ENCODE data around the gene GLRX3. TPM values are rescaled to one million over a fixed set of nuclear protein-coding genes. Genes with fewer than 3 reads are reported as not detected.

Gene GLRX3
- total RNA-seq, 1 donor from 2014 or later, result 57.5 TPM

DNA sequence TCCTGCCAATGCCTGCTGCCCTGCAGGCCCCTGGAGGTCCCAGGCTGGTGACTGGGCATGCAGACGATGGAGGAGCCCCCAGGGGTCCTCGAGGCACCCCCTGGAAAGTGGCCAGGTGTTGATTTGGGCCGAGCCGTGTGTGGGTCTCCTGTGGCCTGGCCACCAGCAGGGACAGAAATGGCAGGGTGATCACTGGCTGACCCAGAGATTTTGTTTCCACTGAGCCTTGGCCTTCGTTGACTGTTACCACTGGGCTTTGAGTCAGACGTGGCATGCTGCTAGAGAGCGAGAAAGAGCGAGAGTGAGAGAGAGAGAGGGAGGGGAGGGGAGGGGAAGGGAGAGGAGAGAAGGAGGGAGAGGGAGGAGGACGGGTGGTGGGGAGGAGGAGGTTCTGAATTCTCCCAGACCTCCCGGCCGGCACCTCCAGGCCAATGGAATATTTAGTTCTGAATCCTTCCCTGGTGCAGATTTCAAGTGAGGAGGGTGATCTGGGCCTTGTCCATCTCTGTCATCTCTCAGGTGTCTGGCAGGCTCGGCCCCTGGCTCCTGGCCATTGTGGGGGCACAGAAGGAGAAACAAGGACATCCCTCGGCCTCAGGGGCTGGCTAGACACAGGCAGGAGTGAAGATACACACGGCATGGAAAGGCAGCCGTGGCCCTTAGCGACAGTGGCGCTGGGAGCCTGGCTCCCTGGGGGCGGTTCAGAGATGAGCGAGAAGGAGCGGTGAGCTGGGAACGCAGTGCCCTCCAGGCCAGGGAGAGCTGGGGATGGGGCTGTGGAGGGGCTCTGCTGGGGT, 58.2 kb downstream of the GLRX3 start:
- Mint-ChIP-seq H3K27me3 (ENCODE audit: low read depth) (no peaks in the 10 kb centered on the region), H3K4me1 (ENCODE audit: low read depth) (no peaks in the 10 kb centered on the region), H3K4me3 (ENCODE audit: unreplicated experiment) (no peak overlapping the region), H3K9me3 (ENCODE audit: low read depth) (no peaks in the 10 kb centered on the region), H3K36me3 (ENCODE audit: low read depth) (peaks cover 6% of the 10 kb centered on the region), H3K27ac (ENCODE audit: unreplicated experiment) (no peak overlapping the region)
- TF ChIP-seq CTCF (IDR thresholded peaks at IDR 0.05), result no peak
- no peak for DNase-seq (ENCODE audit: low spot score)

- H3K9me3 Mint-ChIP-seq (ENCODE audit: low read depth), result no peaks in the 10 kb centered on the region
- no peak overlapping the region for H3K27ac Mint-ChIP-seq (ENCODE audit: unreplicated experiment)
- no peak overlapping the region for H3K4me3 Mint-ChIP-seq (ENCODE audit: unreplicated experiment)
- peaks cover 6% of the 10 kb centered on the region for H3K36me3 Mint-ChIP-seq (ENCODE audit: low read depth)
- no peak for DNase-seq (ENCODE audit: low spot score)
- no peaks in the 10 kb centered on the region for H3K27me3 Mint-ChIP-seq (ENCODE audit: low read depth)
- no peak for TF ChIP-seq CTCF (IDR thresholded peaks at IDR 0.05)
- no peaks in the 10 kb centered on the region for H3K4me1 Mint-ChIP-seq (ENCODE audit: low read depth)
Measured at GRCh38 chr10:130194991-130195645, 58.9 kb downstream of the GLRX3 start.

DNA sequence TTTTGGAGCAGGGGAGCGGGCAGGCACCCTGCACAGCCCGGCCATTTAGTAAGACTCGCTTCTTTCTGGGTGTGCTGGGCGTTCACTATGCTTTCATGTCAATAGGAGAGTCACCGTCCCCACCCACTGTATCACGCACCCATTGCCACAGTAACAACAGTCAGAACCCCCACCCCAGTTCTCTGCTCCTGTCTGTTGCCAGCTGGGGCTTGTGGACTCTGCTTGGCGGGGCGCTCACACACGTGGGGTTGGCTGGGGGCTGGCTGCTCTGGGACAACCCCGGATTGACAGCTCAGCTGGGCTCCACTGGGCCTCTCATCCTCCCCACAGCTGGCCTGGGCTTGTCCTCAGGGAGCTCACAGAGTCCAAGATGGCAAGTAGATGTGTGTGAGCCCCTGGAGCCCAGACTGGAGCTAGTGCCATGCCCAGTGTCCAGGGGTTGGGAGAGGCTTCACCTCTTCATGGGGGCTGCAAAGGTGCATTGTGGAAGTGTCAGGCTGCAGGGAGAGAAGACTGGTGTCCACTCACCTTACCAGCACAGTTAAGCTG, 59.6 kb downstream of the GLRX3 start:
- no peaks in the 10 kb centered on the region for H3K4me1 Mint-ChIP-seq (ENCODE audit: low read depth)
- no peak overlapping the region for H3K27ac Mint-ChIP-seq (ENCODE audit: unreplicated experiment)
- no peak for TF ChIP-seq CTCF (IDR thresholded peaks at IDR 0.05)
- H3K36me3 Mint-ChIP-seq (ENCODE audit: low read depth), result peaks cover 6% of the 10 kb centered on the region
- H3K9me3 Mint-ChIP-seq (ENCODE audit: low read depth), result no peaks in the 10 kb centered on the region
- no peak for DNase-seq (ENCODE audit: low spot score)
- H3K4me3 Mint-ChIP-seq (ENCODE audit: unreplicated experiment), result no peak overlapping the region
- H3K27me3 Mint-ChIP-seq (ENCODE audit: low read depth), result no peaks in the 10 kb centered on the region

- no peaks in the 10 kb centered on the region for H3K4me1 Mint-ChIP-seq (ENCODE audit: low read depth)
- no peak overlapping the region for H3K4me3 Mint-ChIP-seq (ENCODE audit: unreplicated experiment)
- H3K27ac Mint-ChIP-seq (ENCODE audit: unreplicated experiment), result no peak overlapping the region
- H3K36me3 Mint-ChIP-seq (ENCODE audit: low read depth), result peaks cover 6% of the 10 kb centered on the region
- no peak for DNase-seq (ENCODE audit: low spot score)
- TF ChIP-seq CTCF (IDR thresholded peaks at IDR 0.05), result no peak
- H3K9me3 Mint-ChIP-seq (ENCODE audit: low read depth), result no peaks in the 10 kb centered on the region
- no peaks in the 10 kb centered on the region for H3K27me3 Mint-ChIP-seq (ENCODE audit: low read depth)
Measured at GRCh38 chr10:130196511-130197487, 60.6 kb downstream of the GLRX3 start.

All from chondrocyte (in vitro differentiated cells).